GM21576 (cell line): Measurements from ENCODE around the gene PCED1A.
"Not testable (repeated sequence)": the region's sequence is repeated elsewhere in the genome, so short reads cannot be mapped to it uniquely, and the experiment has no call there.

Experiments used
- ATAC-seq: cut with Tn5 transposase; IDR thresholded peaks from one replicate; pipeline ENCODE4 v1.9.1; 2021; ENCODE audit warnings: mild to moderate bottlenecking, moderate library complexity; ENCODE audit not compliant: unreplicated experiment

PCED1A gene

DNA sequence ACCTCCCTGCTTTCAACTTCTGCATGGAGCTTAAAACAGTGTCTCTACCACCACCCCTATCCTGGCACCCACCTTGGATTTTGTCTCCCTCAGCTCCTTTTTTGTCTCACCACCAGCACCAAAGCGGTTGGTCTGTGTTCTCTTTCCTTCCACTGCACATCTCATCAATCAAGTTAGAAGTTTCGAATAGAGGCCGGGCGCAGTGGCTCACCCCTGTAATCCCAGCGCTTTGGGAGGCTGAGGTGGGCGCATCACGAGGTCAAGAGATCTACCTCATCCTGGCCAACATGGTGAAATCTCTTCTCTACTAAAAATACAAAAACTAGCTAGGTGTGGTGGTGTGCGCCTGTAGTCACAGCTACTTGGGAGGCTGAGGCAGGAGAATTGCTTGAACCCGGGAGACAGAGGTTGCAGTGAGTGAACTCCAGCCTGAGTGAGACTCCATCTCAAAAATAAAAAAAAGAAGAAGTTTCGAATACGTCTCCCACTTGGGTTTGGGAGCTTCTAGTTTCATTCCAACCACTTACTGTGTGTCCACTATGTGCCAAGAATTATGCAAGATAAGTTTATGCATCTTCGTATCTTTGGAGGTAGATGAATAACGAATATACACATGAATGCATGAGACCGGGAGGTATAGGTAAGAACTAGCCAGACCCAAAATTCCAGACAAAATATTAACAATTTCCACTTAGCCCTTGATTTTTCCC is 5.9 kb downstream of the PCED1A start:
- no peak for ATAC-seq

DNA sequence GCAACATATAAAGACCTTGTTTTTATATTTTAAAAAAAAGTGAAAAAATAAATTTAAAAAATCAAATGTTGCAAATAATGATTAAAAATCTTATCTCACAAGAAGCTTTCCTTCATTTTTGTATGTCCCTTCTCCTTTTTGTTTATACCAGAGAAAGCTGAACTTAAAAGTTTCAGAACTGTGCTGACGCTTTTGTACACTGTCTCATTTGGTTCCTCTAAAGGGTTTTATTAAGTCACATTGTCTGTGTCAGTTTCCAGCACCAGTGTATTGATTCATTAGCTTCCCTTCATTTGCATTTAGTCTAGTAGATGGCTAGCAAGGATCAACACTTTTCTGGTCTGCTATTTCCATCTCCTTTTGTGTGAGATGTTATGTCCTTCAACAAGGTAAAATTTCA is 6.7 kb downstream of the PCED1A start:
- no peak for ATAC-seq

GRCh38 chr20:2831206-2831605 is 9.2 kb downstream of the PCED1A start:
- not testable (repeated sequence) for ATAC-seq

- ATAC-seq: no peak
These were observed 11.1 kb downstream of the PCED1A start for GRCh38 chr20:2829376-2829775.

- no peak for ATAC-seq
These were observed 13.8 kb downstream of the PCED1A start for GRCh38 chr20:2826655-2827054.

GRCh38 chr20:2825761-2826160 is 14.7 kb downstream of the PCED1A start:
- ATAC-seq: no peak

GRCh38 chr20:2822073-2822472 is 18.4 kb downstream of the PCED1A start:
- no peak for ATAC-seq

DNA sequence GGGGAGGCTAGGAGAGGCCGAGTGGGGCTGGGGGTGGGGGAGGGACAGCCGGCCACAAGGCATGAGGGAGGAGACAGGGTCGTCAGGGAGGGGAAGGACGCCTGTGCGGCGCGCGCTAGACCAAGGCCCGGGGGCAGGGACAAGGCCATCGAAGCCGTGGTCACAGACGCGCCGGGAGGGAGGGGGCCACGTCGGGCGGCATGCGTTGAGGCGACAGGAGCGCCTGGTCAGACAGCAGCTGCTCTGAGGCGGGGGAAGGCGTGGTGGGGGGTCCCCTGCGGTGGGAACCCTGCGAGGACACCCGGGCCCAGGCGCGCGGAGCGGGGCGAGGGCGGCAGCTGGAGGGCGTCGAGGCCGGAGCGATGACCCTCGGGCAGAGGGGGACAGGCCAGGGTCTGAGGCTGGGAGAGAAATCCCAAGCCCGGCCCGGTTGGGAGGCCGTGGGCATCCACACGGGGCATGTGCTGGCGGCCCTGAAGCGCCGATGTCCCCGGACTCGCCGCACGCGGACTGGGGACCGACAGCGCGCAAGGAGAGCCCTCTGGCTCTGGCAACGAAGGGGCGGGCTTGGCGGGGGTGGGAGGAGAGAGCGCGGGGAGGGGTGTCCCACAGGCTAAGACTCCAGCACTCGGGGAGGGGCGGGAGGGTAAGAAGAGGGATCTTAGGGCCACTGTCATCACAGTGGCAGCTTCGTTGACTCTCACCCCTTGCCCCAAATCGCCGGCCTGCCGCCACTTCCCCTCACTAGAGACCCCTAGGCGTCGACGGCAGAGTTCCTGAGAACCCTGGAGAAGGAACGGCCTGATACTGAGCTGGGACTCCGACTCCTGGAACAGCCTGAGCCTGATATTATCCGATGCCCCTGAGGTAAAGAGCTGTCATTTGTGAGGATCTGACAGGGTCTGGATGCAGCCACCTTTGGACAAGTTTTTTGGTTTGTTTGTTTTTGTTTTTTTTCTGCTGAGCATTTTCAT is 19.3 kb downstream of the PCED1A start:
- no peak for ATAC-seq

GRCh38 chr20:2820084-2820895 is 20.2 kb downstream of the PCED1A start:
- ATAC-seq: no peak

DNA sequence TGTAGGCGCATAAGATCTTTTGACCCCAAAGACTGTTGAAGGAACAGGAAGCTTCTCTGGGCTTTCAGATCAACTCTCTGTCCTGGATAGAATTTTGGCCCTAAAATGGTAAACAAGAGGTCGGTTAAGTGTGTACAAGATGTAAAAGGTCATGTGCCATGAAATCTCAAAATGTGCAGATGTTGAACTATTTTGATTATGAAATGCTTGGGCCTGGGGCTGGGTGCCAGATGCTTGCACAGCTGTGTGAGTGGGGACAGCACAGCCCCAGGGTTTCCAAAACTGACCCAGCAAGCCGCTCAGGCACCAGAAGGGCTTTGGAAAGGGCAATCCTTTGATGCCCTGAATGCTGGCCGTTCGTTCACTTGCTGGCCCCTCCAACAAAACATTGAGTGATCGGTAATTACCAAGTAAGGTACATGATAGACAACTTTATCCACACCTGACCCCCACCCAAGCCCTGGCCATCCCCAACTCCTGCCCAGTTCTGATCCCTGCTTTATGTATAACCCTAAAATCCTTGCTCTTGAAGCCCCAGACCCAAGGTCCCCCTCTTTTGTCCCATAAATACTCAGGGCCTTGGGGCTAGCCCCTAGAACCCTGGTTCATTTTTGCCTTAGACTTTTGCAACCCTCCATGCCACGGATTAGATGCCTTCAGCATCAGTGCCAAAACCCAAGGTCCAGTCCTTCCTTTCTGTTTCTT is 22.4 kb downstream of the PCED1A start:
- no peak for ATAC-seq

DNA sequence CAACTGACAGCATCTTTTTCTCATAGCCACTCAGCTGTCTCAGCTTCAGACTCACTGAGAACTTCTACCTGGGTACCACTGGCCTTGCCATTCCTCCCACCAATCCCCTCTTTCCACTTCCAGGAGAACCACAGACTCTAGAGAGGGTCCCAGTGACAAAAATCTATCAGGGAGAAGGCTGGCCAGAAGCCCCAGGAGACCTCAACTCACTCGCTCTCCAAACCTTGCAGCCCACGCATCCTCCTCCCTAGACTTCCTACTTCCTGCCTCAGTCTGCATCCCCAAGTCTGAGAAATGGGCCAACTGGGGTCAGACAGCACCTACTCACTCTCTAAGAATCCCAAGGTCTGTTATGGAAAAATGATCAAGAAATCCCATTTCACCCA is 23.1 kb downstream of the PCED1A start:
- no peak for ATAC-seq

DNA sequence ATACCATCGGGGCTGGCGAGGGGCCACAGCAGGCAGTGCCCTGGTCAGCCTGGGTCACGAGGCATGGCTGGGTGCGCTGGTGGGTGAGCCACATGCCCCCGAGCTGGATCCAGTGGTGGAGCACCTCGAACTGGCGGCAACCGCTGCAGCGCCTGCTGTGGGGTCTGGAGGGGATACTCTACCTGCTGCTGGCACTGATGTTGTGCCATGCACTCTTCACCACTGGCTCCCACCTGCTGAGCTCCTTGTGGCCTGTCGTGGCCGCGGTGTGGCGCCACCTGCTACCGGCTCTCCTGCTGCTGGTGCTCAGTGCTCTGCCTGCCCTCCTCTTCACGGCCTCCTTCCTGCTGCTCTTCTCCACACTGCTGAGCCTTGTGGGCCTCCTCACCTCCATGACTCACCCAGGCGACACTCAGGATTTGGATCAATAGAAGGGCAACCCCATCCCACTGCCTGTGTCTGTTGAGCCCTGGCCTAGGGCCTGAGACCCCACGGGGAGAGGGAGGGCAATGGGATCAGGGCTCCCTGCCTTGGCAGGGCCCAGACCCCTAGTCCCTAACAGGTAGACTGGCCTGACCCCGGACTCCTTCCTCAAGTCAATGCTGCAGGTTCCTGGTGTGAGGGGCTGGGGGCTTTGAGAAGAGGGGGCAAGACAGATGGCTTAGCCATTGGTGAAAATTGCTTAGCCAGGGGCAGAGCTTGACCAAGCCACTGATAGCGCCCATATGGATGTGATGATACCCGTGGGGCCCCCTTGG is 23.7 kb downstream of the PCED1A start:
- no peak for ATAC-seq

DNA sequence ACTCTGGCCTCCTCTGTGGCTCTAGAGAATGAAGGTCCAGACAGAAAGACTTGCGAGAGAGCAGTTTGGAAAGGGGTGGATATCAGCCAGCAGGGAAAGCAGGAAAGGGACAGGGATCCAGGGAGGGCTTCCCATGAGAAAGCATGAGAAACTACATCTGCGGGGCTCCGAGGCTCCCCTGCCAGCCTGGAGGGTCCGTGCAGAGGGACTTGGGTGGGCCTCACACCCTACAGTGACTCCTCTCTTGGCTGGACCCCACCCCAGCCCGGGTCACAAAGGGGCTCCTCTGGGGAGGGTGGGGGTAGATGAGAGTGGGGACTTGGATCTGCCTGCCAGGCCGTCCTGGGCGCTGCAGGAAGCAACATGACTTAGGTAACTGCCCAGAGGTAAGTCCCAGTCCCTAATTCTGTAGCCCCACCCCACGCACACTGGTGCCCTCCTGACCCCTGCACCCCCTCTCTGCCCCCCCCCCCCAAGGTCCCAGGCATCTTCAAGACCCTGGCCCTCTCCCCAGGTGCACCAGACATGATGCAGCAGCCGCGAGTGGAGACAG is 24.3 kb downstream of the PCED1A start, which contains the start of gene TMEM239:
TMEM239 (plus strand) TSS at position 335 of the 553 bp plus-strand sequence; CDS start at position 526, 191 bp downstream.
- no peak for ATAC-seq

DNA sequence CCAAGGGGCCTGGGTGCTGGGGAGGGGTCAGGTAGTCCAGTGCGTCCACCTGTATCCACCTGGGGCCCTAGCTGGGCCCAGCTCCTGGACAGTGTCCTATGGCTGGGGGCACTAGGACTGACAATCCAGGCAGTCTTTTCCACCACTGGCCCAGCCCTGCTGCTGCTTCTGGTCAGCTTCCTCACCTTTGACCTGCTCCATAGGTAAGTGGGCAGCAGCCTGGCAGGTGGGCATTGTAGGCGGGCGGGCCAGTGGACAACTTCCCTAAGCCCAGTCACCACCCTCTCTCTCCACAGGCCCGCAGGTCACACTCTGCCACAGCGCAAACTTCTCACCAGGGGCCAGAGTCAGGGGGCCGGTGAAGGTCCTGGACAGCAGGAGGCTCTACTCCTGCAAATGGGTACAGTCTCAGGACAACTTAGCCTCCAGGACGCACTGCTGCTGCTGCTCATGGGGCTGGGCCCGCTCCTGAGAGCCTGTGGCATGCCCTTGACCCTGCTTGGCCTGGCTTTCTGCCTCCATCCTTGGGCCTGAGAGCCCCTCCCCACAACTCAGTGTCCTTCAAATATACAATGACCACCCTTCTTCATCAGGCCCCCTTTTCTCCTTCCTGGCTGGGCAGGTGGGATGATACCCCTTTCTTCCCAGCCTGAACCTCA is 25.1 kb downstream of the PCED1A start:
- no peak for ATAC-seq

GRCh38 chr20:2814587-2815051 is 25.8 kb downstream of the PCED1A start, which contains the start of gene C20orf141:
C20orf141 (plus strand) TSS chr20:2814987; CDS start chr20:2815185, 198 bp downstream.
- ATAC-seq: no peak

GRCh38 chr20:2814076-2814475 is 26.4 kb downstream of the PCED1A start:
- ATAC-seq: no peak

GRCh38 chr20:2812189-2812588 is 28.3 kb downstream of the PCED1A start:
- ATAC-seq: no peak

- ATAC-seq: no peak
These were observed 30.8 kb downstream of the PCED1A start for GRCh38 chr20:2809690-2810089.

DNA sequence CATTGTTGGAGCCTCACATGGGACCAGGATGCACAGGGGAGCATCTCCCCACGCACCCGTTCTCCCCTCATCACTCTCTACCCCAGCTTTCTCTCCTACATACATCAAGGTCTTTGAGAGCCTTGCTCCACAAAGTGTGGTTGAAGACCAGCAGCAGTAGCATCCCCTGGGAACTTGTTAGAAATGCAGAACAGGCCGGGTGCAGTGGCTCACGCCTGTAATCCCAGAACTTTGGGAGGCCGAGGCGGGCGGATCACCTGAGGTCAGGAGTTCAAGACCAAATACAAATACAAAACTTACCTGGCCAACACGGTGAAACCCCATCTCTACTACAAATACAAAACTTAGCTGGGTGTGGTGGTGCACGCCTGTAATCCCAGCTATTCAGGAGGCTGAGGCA is 32.5 kb downstream of the PCED1A start:
- not testable (repeated sequence) for ATAC-seq
